Peyer's patch (tissue), 4 donors: ENCODE measurements around the gene NKX6-2. TPM values are rescaled to one million over a fixed set of nuclear protein-coding genes. Genes with fewer than 3 reads are reported as not detected.

Experiments
- DNase-seq, 3 donors: peaks; one replicate each; pipeline ENCODE4 v3.0.0-alpha.2; 2017 to 2019
- H3K27ac ChIP-seq, 4 donors: fragments of 200-600 bp; sonication (generic); one replicate each; pipeline ENCODE4 v1.5.1; 2016 to 2019
- H3K27me3 ChIP-seq, 2 donors: fragments of 200-600 bp; sonication (generic); one replicate each; pipeline ENCODE4 v1.5.1; 2019
- H3K36me3 ChIP-seq, 3 donors: fragments of 200-600 bp; sonication (generic); one replicate each; pipeline ENCODE4 v1.5.1; 2016 to 2019
- H3K4me1 ChIP-seq, 4 donors: fragments of 200-600 bp; sonication (generic); one replicate each; pipeline ENCODE4 v1.5.1; 2016 to 2019
- H3K4me3 ChIP-seq, 4 donors: fragments of 200-600 bp; sonication (generic); 1 replicate in 3 of 4; 2 replicates in 1 of 4; pipeline ENCODE4 v1.5.1; 2016 to 2019; ENCODE audit warnings: mild to moderate bottlenecking in 1 of 4
- H3K9me3 ChIP-seq, 4 donors: fragments of 200-600 bp; sonication (generic); one replicate each; pipeline ENCODE4 v1.5.1; 2016 to 2019; ENCODE audit warnings: mild to moderate bottlenecking in 1 of 4
- POLR2A ChIP-seq, 2 donors: fragments of 450-650 bp; IDR thresholded peaks; one replicate each; pipeline ENCODE4 v1.5.1; 2017; ENCODE audit warnings: antibody characterized with exemption in 2 of 2, mild to moderate bottlenecking in 2 of 2, moderate library complexity in 2 of 2
- total RNA-seq, 4 donors: library from RNA; depleted of rRNA; stranded (reverse); fragments of >200 nt; gene quantifications; one replicate each; pipeline ENCODE4 v1.1.0, GENCODE V29; 2016
- TF ChIP-seq, protein P1 (sequence below), 6 experiments: fragments of 450-650 bp in 4 of 6; fragments of 200-600 bp in 2 of 6; sonication (generic) in 1 of 6; IDR thresholded peaks; one replicate each; pipeline ENCODE4 v1.5.1; 2017 to 2019; ENCODE audit warnings: antibody characterized with exemption in 6 of 6, mild to moderate bottlenecking in 3 of 6, moderate library complexity in 1 of 6

Gene NKX6-2
- total RNA-seq, 4 donors from 2014 or later, result not detected

DNA sequence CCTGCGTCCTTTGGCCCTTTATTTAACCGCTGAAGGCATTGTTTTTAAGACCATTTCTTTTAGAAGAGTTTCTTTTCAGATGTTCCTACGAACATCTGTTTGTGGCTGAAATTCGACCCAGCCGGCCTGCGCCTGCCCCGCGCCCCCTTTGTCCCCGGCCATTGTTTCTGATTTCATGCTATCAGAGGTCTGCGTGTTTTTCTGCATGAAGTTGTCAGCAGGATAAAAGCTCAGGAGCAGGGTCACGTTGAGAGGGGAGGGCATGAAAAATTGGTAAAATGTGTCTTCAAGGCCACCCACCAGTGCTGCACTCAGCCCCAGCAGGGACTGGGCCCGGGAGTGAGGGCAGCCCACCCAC lies 43.1 kb downstream of the NKX6-2 start:
- Histone ChIP-seq H3K9me3 (no peaks in the 10 kb centered on the region), H3K4me1 (no peaks in the 10 kb centered on the region), H3K4me3 (no peak overlapping the region), H3K27me3 (no peaks in the 10 kb centered on the region), H3K27ac (no peak overlapping the region), H3K36me3 (no peaks in the 10 kb centered on the region)
- no peak for DNase-seq
- TF ChIP-seq, protein P1, sequence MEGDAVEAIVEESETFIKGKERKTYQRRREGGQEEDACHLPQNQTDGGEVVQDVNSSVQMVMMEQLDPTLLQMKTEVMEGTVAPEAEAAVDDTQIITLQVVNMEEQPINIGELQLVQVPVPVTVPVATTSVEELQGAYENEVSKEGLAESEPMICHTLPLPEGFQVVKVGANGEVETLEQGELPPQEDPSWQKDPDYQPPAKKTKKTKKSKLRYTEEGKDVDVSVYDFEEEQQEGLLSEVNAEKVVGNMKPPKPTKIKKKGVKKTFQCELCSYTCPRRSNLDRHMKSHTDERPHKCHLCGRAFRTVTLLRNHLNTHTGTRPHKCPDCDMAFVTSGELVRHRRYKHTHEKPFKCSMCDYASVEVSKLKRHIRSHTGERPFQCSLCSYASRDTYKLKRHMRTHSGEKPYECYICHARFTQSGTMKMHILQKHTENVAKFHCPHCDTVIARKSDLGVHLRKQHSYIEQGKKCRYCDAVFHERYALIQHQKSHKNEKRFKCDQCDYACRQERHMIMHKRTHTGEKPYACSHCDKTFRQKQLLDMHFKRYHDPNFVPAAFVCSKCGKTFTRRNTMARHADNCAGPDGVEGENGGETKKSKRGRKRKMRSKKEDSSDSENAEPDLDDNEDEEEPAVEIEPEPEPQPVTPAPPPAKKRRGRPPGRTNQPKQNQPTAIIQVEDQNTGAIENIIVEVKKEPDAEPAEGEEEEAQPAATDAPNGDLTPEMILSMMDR (IDR thresholded peaks at IDR 0.05), result no peak
- no peak for TF ChIP-seq POLR2A (IDR thresholded peaks at IDR 0.05)

DNA sequence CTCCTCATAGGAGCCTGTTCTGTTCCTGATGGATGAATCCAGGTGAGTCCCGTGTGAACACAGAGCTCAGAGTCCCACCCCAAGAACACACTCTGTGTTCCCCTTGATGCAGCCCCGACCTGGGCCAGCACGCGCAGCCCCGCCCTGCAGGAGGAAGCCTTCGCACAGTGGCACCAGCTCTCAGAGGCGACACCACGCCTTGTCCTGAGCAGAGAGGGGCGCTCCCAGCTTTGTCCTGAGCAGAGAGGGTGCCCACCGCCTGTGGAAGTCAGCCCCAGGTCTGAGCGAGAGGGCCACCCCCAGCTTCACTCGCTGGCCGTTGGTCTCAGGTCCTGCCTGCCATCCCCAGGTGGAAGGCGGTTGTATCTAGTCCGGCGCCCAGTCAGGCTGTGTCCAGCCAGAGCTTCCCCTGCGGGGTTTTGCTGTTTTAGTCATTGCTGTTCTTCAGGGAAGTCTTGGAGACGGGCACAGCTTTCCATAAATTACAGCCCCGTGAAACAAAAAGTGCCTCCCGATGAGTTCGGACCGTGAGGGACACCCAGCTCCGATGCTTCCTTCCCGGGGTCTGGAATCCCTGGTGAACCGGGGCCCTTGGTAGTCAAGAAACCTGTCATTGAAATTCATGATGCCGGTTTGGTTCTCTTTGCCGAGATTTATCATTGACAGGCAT lies 43.6 kb downstream of the NKX6-2 start:
- no peak for DNase-seq
- Histone ChIP-seq H3K36me3 (no peaks in the 10 kb centered on the region), H3K27ac (no peak overlapping the region), H3K4me1 (no peaks in the 10 kb centered on the region), H3K4me3 (no peak overlapping the region), H3K9me3 (no peaks in the 10 kb centered on the region), H3K27me3 (no peaks in the 10 kb centered on the region)
- no peak for TF ChIP-seq POLR2A (IDR thresholded peaks at IDR 0.05)
- TF ChIP-seq, protein P1 (IDR thresholded peaks at IDR 0.05), result no peak

DNA sequence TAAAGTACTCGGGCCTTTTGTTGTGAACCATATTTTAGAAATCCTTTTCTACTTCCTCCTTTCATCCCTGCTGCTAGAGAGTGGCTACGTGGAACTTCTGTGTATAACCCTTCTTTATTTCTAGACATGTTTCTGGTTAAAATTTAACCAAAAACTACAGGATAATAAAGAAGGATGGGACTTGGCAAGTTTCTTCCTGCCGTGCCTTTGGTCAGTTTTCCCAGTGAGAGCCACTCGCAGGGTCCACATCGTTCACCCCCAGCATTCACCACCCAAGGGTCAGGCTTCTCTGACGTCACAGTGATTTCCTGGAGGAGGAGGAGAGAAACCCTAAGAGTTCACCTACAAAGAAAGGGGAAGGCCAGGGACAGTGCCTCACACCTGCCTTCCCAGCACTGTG lies 45.4 kb downstream of the NKX6-2 start:
- Histone ChIP-seq H3K9me3 (no peaks in the 10 kb centered on the region), H3K27ac (no peak overlapping the region), H3K36me3 (peaks cover 0 to 9% (median 0%) of the 10 kb centered on the region in 3 donors), H3K27me3 (no peaks in the 10 kb centered on the region), H3K4me1 (no peaks in the 10 kb centered on the region), H3K4me3 (no peak overlapping the region)
- no peak for DNase-seq
- no peak for TF ChIP-seq POLR2A (IDR thresholded peaks at IDR 0.05)
- TF ChIP-seq, protein P1 (IDR thresholded peaks at IDR 0.05), result no peak

DNA sequence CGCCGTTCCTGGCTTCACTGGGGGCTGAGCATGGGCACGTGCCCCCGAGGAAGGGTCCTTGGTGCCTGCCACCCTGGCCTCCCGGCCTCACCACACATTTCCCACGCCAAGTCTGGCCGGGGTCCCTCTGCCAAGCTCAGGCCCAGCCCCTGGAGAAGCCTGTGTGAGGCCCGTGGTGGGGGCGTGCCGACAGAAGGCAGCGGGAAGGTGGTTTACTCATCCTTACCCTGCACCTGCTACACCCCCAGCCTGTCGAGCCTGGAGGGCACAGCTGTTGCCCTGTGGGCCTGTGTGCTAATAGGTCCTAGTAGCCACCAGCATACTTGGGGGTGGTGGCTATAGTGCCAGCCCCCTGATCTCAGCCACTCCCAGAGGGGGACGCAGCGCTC lies 46.7 kb downstream of the NKX6-2 start:
- no peak overlapping the region for H3K4me3 ChIP-seq
- no peak for DNase-seq
- H3K27me3 ChIP-seq, result no peaks in the 10 kb centered on the region
- H3K9me3 ChIP-seq, result no peaks in the 10 kb centered on the region
- no peaks in the 10 kb centered on the region for H3K4me1 ChIP-seq
- H3K36me3 ChIP-seq, result peaks cover 0 to 9% (median 0%) of the 10 kb centered on the region in 3 donors
- TF ChIP-seq, protein P1 (IDR thresholded peaks at IDR 0.05), result no peak
- TF ChIP-seq POLR2A (IDR thresholded peaks at IDR 0.05), result no peak
- H3K27ac ChIP-seq, result no peak overlapping the region

DNA sequence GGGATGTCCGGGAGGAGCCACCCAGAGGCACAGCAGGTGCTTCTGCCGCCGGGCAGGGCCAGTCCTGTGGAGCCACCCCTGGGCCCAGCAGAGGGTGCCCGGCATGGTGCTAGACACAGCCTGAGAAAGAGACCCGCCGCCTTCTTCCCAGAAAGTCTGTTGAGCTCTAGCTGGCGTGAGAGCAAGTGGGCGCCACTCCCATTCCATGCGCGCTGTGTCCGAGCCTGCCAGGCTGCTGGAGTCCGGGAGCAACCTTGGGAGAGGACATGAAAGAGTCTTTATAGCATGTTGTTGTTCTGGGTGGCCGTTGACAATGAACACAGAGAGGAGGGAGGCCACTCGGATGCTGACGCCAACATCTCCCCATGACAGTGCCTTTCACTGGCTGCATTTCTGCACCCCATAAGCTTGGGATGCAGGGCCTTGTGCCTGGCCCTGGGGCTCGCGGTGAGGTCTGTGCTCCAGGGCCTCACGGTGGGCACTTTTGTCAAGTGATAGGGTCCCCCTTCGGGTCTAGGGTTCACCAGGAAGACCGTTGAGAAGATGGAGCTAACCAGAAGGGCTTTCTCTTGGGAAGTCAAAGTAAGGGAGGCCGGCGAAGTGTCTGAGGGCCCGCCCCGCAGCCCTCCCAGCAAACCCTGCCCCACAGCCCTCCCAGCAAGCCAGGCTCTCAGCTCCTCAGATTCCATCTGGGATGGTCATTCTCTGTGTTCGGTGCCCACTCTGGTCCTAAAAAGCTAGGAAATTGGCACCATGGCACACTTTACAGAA lies 47.3 kb downstream of the NKX6-2 start:
- Histone ChIP-seq H3K36me3 (peaks cover 0 to 9% (median 0%) of the 10 kb centered on the region in 3 donors), H3K9me3 (no peaks in the 10 kb centered on the region)
- TF ChIP-seq POLR2A (IDR thresholded peaks at IDR 0.05), result no peak
- TF ChIP-seq, protein P1 (IDR thresholded peaks at IDR 0.05), result no peak

More for the DNA sequence above, 47.3 kb downstream of the NKX6-2 start:
- Histone ChIP-seq H3K27me3 (no peaks in the 10 kb centered on the region), H3K4me3 (no peak overlapping the region), H3K27ac (no peak overlapping the region), H3K4me1 (no peaks in the 10 kb centered on the region)
- no peak for DNase-seq
